Neural cell (in vitro differentiated cells): Measurements from ENCODE around the gene ALDH8A1. TPM values are rescaled to one million over a fixed set of nuclear protein-coding genes. Genes with fewer than 3 reads are reported as not detected.

Experiments used
- H2AFZ ChIP-seq: fragments of 200-600, 300-800 bp; sonication (generic), shearing (Covaris generic); 2 replicates; pipeline ENCODE4 v1.6.0; 2014; ENCODE audit warnings: low read depth, mild to moderate bottlenecking, antibody characterized with exemption, low read length, moderate library complexity
- H3F3A ChIP-seq: fragments of 200-600 bp; shearing (Covaris generic); 2 replicates; pipeline ENCODE4 v1.6.1; 2016; ENCODE audit warnings: mild to moderate bottlenecking, moderate library complexity, mixed read lengths, antibody characterized with exemption, low read length; ENCODE audit not compliant: insufficient read depth, poor library complexity, severe bottlenecking
- H3K27ac ChIP-seq: fragments of 200-600, 300-800 bp; sonication (generic), shearing (Covaris generic); 2 replicates; pipeline ENCODE4 v1.5.1; 2014; ENCODE audit warnings: mild to moderate bottlenecking, low read length, moderate library complexity
- H3K27me3 ChIP-seq: fragments of 300-800, 200-600 bp; sonication (generic), shearing (Covaris generic); 2 replicates; pipeline ENCODE4 v1.6.0; 2014; ENCODE audit warnings: mild to moderate bottlenecking, low read depth, low read length, moderate library complexity; ENCODE audit not compliant: insufficient read depth
- H3K36me3 ChIP-seq: fragments of 300-800, 200-600 bp; sonication (generic), shearing (Covaris generic); 2 replicates; pipeline ENCODE4 v1.5.1; 2014; ENCODE audit warnings: mild to moderate bottlenecking, antibody characterized with exemption, low read length, moderate library complexity; ENCODE audit not compliant: insufficient read depth
- H3K4me2 ChIP-seq: fragments of 300-800, 200-600 bp; sonication (generic), shearing (Covaris generic); 2 replicates; pipeline ENCODE4 v1.6.0; 2014; ENCODE audit warnings: mild to moderate bottlenecking, low read length
- H3K4me3 ChIP-seq: fragments of 300-800, 200-600 bp; sonication (generic), shearing (Covaris generic); 2 replicates; pipeline ENCODE4 v1.5.1; 2014; ENCODE audit warnings: mild to moderate bottlenecking, low read length, moderate library complexity
- H3K79me2 ChIP-seq: fragments of 200-600 bp; shearing (Covaris generic); replicated peaks from 2 replicates; pipeline ENCODE4 v1.6.0; 2014; ENCODE audit warnings: mild to moderate bottlenecking, low read length, moderate library complexity; ENCODE audit not compliant: insufficient read depth
- H3K9ac ChIP-seq: fragments of 300-800, 200-600 bp; sonication (generic), shearing (Covaris generic); 2 replicates; pipeline ENCODE4 v1.6.1; 2016; ENCODE audit warnings: mild to moderate bottlenecking, low read length, mixed read lengths
- H3K9me2 ChIP-seq: fragments of 200-600 bp; shearing (Covaris generic); 2 replicates; pipeline ENCODE4 v1.6.1; 2016; ENCODE audit warnings: mild to moderate bottlenecking, low read length, mixed read lengths; ENCODE audit not compliant: insufficient read depth
- H3K9me3 ChIP-seq: fragments of 200-600, 300-800 bp; sonication (generic), shearing (Covaris generic); 2 replicates; pipeline ENCODE4 v1.6.1; 2016; ENCODE audit warnings: mild to moderate bottlenecking, mixed run types, low read length, moderate library complexity, mixed read lengths
- H4K20me1 ChIP-seq: fragments of 200-600 bp; shearing (Covaris generic); 2 replicates; pipeline ENCODE4 v1.6.1; 2016; ENCODE audit warnings: mild to moderate bottlenecking, mixed run types; ENCODE audit not compliant: insufficient read depth
- EP300 ChIP-seq: fragments of 450-650 bp; conservative IDR thresholded peaks from 2 replicates; pipeline ENCODE4 v1.6.1; 2014; ENCODE audit warnings: antibody characterized with exemption, mild to moderate bottlenecking, moderate library complexity; ENCODE audit not compliant: poor library complexity, severe bottlenecking
- EZH2 ChIP-seq: fragments of 200-600, 300-800 bp; shearing (Covaris generic), sonication (generic); IDR thresholded peaks from 2 replicates; pipeline ENCODE4 v1.6.1; 2014; ENCODE audit warnings: antibody characterized with exemption, low read length, borderline replicate concordance, mild to moderate bottlenecking; ENCODE audit not compliant: insufficient read depth, poor library complexity, severe bottlenecking
- MXI1 ChIP-seq: fragments of 450-650 bp; conservative IDR thresholded peaks from 2 replicates; pipeline ENCODE4 v1.6.1; 2014; ENCODE audit warnings: antibody characterized with exemption, mild to moderate bottlenecking; ENCODE audit not compliant: poor library complexity, severe bottlenecking
- POLR2AphosphoS5 ChIP-seq: IDR thresholded peaks from 2 replicates; pipeline ENCODE4 v1.6.1; 2012
- RAD21 ChIP-seq: fragments of 450-650 bp; conservative IDR thresholded peaks from 2 replicates; pipeline ENCODE4 v1.6.1; 2014; ENCODE audit warnings: antibody characterized with exemption, mild to moderate bottlenecking, moderate library complexity
- SMC3 ChIP-seq: fragments of 450-650 bp; conservative IDR thresholded peaks from 2 replicates; pipeline ENCODE4 v1.6.1; 2014; ENCODE audit warnings: antibody characterized with exemption, mild to moderate bottlenecking, moderate library complexity; ENCODE audit not compliant: poor library complexity
- TAF1 ChIP-seq: IDR thresholded peaks from 2 replicates; pipeline ENCODE4 v1.6.1; 2012; ENCODE audit warnings: low read depth
- polyA plus RNA-seq: library from polyadenylated mRNA; depleted of rRNA; stranded (reverse); fragments of >200 nt; gene quantifications from 2 replicates; pipeline ENCODE4 v1.2.3, GENCODE V29; 2014
- TF ChIP-seq, protein P1 (sequence below): IDR thresholded peaks from 2 replicates; pipeline ENCODE4 v1.6.1; 2012; ENCODE audit warnings: borderline replicate concordance
- TF ChIP-seq, protein P2 (sequence below): fragments of 450-650 bp; IDR thresholded peaks from 2 replicates; pipeline ENCODE4 v1.5.1; 2014; ENCODE audit warnings: antibody characterized with exemption, mild to moderate bottlenecking, moderate library complexity; ENCODE audit not compliant: poor library complexity, severe bottlenecking

Gene ALDH8A1
- polyA plus RNA-seq, 1 donor from 2014 or later: 6.9 TPM

DNA sequence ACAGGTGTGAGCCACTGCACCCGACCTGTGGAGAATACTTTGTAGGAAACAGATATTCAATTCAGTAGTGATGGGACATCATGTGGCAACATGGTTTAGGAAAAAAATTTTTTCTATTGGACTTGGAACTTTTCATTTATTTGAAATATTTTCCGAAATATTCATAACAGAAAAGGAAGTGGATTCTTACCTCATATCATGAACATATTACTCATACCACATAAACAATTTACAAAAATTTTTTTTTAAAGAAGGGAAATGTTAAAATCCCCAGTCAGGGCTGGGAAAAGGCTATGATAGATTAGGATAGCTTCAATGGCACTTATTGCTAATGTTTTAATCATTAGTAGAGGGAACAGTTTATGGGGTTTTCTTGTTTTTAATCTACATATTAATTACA is 6.8 kb upstream of the ALDH8A1 start:
- TF ChIP-seq, protein P1, sequence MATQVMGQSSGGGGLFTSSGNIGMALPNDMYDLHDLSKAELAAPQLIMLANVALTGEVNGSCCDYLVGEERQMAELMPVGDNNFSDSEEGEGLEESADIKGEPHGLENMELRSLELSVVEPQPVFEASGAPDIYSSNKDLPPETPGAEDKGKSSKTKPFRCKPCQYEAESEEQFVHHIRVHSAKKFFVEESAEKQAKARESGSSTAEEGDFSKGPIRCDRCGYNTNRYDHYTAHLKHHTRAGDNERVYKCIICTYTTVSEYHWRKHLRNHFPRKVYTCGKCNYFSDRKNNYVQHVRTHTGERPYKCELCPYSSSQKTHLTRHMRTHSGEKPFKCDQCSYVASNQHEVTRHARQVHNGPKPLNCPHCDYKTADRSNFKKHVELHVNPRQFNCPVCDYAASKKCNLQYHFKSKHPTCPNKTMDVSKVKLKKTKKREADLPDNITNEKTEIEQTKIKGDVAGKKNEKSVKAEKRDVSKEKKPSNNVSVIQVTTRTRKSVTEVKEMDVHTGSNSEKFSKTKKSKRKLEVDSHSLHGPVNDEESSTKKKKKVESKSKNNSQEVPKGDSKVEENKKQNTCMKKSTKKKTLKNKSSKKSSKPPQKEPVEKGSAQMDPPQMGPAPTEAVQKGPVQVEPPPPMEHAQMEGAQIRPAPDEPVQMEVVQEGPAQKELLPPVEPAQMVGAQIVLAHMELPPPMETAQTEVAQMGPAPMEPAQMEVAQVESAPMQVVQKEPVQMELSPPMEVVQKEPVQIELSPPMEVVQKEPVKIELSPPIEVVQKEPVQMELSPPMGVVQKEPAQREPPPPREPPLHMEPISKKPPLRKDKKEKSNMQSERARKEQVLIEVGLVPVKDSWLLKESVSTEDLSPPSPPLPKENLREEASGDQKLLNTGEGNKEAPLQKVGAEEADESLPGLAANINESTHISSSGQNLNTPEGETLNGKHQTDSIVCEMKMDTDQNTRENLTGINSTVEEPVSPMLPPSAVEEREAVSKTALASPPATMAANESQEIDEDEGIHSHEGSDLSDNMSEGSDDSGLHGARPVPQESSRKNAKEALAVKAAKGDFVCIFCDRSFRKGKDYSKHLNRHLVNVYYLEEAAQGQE: no peak
- no peak for TF ChIP-seq TAF1
- no peak for TF ChIP-seq MXI1
- TF ChIP-seq EP300: no peak
- TF ChIP-seq RAD21: no peak
- no peak for TF ChIP-seq POLR2AphosphoS5
- TF ChIP-seq, protein P2, sequence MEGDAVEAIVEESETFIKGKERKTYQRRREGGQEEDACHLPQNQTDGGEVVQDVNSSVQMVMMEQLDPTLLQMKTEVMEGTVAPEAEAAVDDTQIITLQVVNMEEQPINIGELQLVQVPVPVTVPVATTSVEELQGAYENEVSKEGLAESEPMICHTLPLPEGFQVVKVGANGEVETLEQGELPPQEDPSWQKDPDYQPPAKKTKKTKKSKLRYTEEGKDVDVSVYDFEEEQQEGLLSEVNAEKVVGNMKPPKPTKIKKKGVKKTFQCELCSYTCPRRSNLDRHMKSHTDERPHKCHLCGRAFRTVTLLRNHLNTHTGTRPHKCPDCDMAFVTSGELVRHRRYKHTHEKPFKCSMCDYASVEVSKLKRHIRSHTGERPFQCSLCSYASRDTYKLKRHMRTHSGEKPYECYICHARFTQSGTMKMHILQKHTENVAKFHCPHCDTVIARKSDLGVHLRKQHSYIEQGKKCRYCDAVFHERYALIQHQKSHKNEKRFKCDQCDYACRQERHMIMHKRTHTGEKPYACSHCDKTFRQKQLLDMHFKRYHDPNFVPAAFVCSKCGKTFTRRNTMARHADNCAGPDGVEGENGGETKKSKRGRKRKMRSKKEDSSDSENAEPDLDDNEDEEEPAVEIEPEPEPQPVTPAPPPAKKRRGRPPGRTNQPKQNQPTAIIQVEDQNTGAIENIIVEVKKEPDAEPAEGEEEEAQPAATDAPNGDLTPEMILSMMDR: no peak
- no peak for TF ChIP-seq SMC3
- TF ChIP-seq EZH2: no peak
- no peaks in the 10 kb centered on the region for H3F3A ChIP-seq

DNA sequence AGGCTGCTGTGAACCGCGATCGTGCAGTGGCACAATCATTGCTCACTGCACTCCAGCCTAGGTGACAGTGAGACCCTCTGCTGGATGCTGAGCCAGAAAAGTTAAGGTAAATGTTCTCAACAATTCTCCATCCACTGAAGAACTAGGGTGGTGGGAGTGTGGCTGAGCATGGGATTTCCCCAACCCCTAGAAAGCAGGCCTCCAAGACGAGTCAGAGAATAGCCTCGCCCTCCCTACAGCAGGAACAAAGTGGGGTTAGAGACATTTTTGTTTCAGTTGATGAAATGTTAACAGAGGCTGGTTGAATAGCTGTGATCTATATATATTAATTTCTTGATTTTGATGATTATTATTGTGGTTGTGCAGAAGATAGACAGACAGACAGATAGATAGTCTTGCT is 6.1 kb upstream of the ALDH8A1 start:
- H3K9ac ChIP-seq: no peak overlapping the region
- no peaks in the 10 kb centered on the region for H3K27me3 ChIP-seq
- H2AFZ ChIP-seq: no peak overlapping the region
- no peak overlapping the region for H3K4me3 ChIP-seq
- no peaks in the 10 kb centered on the region for H3F3A ChIP-seq
- no peak for TF ChIP-seq TAF1
- no peak for TF ChIP-seq EP300
- TF ChIP-seq SMC3: no peak
- TF ChIP-seq, protein P1: no peak
- no peak for TF ChIP-seq MXI1
- TF ChIP-seq, protein P2: no peak
- no peak for TF ChIP-seq RAD21
- no peak for TF ChIP-seq POLR2AphosphoS5
- TF ChIP-seq EZH2: no peak
- no peaks in the 10 kb centered on the region for H3K79me2 ChIP-seq
- no peak overlapping the region for H3K27ac ChIP-seq
- peaks cover 10% of the 10 kb centered on the region for H3K9me3 ChIP-seq
- no peaks in the 10 kb centered on the region for H3K9me2 ChIP-seq
- H4K20me1 ChIP-seq: no peaks in the 10 kb centered on the region
- H3K4me2 ChIP-seq: no peak overlapping the region
- H3K36me3 ChIP-seq: peaks cover 9% of the 10 kb centered on the region

More for the DNA sequence above, 6.8 kb upstream of the ALDH8A1 start:
- Histone ChIP-seq H3K9ac (no peak overlapping the region), H3K79me2 (no peaks in the 10 kb centered on the region), H2AFZ (no peak overlapping the region), H3K4me3 (no peak overlapping the region), H3K36me3 (peaks cover 13% of the 10 kb centered on the region), H4K20me1 (no peaks in the 10 kb centered on the region), H3K9me3 (peaks cover 10% of the 10 kb centered on the region), H3K9me2 (no peaks in the 10 kb centered on the region), H3K27me3 (no peaks in the 10 kb centered on the region), H3K4me2 (no peak overlapping the region), H3K27ac (no peak overlapping the region)
